Osteoblast (primary cell): ENCODE data around the gene MC1R. TPM values are rescaled to one million over a fixed set of nuclear protein-coding genes. Genes with fewer than 3 reads are reported as not detected.
"Not testable (repeated sequence)": the region's sequence is repeated elsewhere in the genome, so short reads cannot be mapped to it uniquely, and the experiment has no call there.

Experiments
- DNase-seq: peaks from one replicate; pipeline ENCODE4 v3.0.0; 2011; ENCODE audit warnings: low spot score, mixed read lengths; ENCODE audit not compliant: insufficient read length; ENCODE audit errors: missing footprints
- H2AFZ ChIP-seq: 2 replicates; pipeline ENCODE4 v1.6.0; 2011; ENCODE audit warnings: mild to moderate bottlenecking, low read length
- H3K27ac ChIP-seq: 2 replicates; pipeline ENCODE4 v1.5.1; 2011; ENCODE audit warnings: mild to moderate bottlenecking, low read depth, low read length, moderate library complexity
- H3K27me3 ChIP-seq: 2 replicates; pipeline ENCODE4 v1.6.0; 2012; ENCODE audit warnings: mild to moderate bottlenecking, control low read depth, inconsistent platforms, low read length, moderate library complexity; ENCODE audit not compliant: insufficient read depth
- H3K36me3 ChIP-seq: 2 replicates; pipeline ENCODE4 v1.5.1; 2011; ENCODE audit warnings: mild to moderate bottlenecking, low read length, control low read depth, moderate library complexity; ENCODE audit not compliant: insufficient read depth
- H3K4me1 ChIP-seq: 2 replicates; pipeline ENCODE4 v1.5.1; 2011; ENCODE audit warnings: mild to moderate bottlenecking, low read length, control low read depth, moderate library complexity; ENCODE audit not compliant: insufficient read depth
- H3K4me2 ChIP-seq: 2 replicates; pipeline ENCODE4 v1.6.0; 2011; ENCODE audit warnings: mild to moderate bottlenecking, low read length; ENCODE audit not compliant: insufficient read depth
- H3K4me3 ChIP-seq: fragments of 200-600 bp; sonication (generic); 3 replicates; pipeline ENCODE4 v1.5.1; 2012; ENCODE audit warnings: mild to moderate bottlenecking, low read length, inconsistent platforms; ENCODE audit not compliant: insufficient read depth
- H3K79me2 ChIP-seq: 2 replicates; pipeline ENCODE4 v1.6.0; 2012; ENCODE audit warnings: mild to moderate bottlenecking, low read length, control low read depth, inconsistent platforms; ENCODE audit not compliant: insufficient read depth
- H3K9me3 ChIP-seq: 2 replicates; pipeline ENCODE4 v1.5.1; 2011; ENCODE audit warnings: low read depth, low read length, control low read depth
- H4K20me1 ChIP-seq: 2 replicates; pipeline ENCODE4 v1.6.0; 2012; ENCODE audit warnings: mild to moderate bottlenecking, low read length, control low read depth; ENCODE audit not compliant: insufficient read depth
- total RNA-seq: library from RNA; depleted of rRNA; stranded (reverse); fragments of >200 nt; gene quantifications from 2 replicates; pipeline ENCODE4 v1.2.3, GENCODE V29; 2012
- TF ChIP-seq, protein P1 (sequence below): IDR thresholded peaks from 2 replicates; pipeline ENCODE4 v1.5.1; 2011; ENCODE audit warnings: mild to moderate bottlenecking, low read depth, low read length, moderate library complexity; ENCODE audit errors: extremely low read depth

The MC1R gene
- total RNA-seq, 1 donor: 5.1 TPM

DNA sequence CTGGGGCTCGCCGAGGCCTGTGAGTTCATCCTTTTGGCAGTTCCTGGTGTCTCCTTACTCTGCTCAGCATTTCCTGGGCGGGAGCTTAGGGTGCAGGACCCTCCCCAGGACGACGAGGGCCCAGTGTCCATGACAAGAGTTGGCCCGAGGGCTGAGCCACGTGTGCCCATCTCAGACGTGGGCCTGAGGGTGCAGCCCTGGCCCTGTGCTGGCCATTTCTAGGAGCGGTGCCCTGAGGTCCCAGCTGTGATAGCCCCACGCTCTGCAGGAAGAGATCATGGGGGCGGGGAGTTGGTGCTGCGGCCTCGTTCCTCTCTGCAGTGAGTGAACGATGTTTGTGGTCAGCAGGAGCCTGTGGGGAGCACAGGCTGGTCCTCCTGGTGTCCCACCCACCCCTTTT lies 6.0 kb upstream of the MC1R start:
- DNase-seq: peak; percentile 41
- TF ChIP-seq, protein P1, sequence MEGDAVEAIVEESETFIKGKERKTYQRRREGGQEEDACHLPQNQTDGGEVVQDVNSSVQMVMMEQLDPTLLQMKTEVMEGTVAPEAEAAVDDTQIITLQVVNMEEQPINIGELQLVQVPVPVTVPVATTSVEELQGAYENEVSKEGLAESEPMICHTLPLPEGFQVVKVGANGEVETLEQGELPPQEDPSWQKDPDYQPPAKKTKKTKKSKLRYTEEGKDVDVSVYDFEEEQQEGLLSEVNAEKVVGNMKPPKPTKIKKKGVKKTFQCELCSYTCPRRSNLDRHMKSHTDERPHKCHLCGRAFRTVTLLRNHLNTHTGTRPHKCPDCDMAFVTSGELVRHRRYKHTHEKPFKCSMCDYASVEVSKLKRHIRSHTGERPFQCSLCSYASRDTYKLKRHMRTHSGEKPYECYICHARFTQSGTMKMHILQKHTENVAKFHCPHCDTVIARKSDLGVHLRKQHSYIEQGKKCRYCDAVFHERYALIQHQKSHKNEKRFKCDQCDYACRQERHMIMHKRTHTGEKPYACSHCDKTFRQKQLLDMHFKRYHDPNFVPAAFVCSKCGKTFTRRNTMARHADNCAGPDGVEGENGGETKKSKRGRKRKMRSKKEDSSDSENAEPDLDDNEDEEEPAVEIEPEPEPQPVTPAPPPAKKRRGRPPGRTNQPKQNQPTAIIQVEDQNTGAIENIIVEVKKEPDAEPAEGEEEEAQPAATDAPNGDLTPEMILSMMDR: no peak
- H4K20me1 ChIP-seq: peaks cover 8% of the 10 kb centered on the region
- no peak overlapping the region for H3K27ac ChIP-seq
- H3K36me3 ChIP-seq: peaks cover 40% of the 10 kb centered on the region
- H3K79me2 ChIP-seq: no peaks in the 10 kb centered on the region
- no peaks in the 10 kb centered on the region for H3K9me3 ChIP-seq
- H2AFZ ChIP-seq: no peak overlapping the region
- H3K27me3 ChIP-seq: no peaks in the 10 kb centered on the region
- H3K4me2 ChIP-seq: no peak overlapping the region
- no peak overlapping the region for H3K4me3 ChIP-seq
- H3K4me1 ChIP-seq: peaks cover 7% of the 10 kb centered on the region

DNA sequence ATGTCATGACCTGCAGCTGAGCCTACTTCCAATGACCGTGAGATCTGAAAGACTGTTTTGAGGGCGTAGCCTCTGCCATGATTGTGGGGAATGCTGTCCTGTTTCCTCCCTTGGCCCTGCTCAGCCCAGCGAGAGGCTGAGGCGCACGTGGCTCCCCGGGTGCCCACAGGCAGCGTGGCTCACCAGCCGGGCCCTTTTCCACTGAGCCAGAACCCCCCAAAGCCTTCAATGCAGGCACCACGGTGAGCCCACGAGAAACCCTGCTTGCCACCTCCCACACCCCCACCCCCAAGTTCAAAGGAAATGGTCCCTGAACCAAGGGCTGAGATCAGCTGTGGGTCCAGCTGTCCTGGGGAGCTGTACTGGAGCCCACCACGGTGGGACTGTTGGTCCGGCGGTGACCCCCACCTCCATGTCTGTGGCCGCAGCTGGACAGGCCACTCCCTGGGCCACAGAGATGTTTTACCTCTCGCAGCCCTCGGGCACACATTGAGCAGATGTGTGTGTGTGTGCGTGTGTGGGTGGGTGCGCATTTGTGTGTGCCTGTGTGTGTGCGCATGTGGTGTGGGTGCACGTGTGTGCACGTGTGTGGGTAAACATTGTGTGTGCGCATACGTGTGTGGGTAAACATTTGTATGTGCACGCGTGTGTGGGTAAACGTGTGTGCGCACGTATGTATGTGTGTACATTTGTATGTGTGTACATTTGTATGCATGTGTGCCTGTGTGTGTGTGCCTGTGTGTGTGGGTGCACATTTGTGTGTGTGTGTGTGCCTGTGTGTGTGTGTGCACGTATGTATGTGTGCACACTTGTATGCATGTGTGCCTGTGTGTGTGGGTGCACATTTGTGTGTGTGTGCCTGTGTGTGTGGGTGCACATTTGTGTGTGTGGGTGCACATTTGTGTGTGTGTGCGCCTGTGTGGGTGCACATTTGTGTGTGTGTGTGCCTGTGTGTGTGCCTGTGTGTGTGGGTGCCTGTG lies 5.0 kb upstream of the MC1R start:
- Histone ChIP-seq H3K4me3 (no peak overlapping the region), H3K9me3 (no peaks in the 10 kb centered on the region), H3K4me1 (peaks cover 16% of the 10 kb centered on the region), H3K4me2 (no peak overlapping the region), H2AFZ (no peak overlapping the region), H3K36me3 (peaks cover 40% of the 10 kb centered on the region), H3K27me3 (no peaks in the 10 kb centered on the region), H3K79me2 (no peaks in the 10 kb centered on the region), H4K20me1 (peaks cover 8% of the 10 kb centered on the region), H3K27ac (no peak overlapping the region)
- TF ChIP-seq, protein P1: no peak
- DNase-seq: peak; percentile 69

DNA sequence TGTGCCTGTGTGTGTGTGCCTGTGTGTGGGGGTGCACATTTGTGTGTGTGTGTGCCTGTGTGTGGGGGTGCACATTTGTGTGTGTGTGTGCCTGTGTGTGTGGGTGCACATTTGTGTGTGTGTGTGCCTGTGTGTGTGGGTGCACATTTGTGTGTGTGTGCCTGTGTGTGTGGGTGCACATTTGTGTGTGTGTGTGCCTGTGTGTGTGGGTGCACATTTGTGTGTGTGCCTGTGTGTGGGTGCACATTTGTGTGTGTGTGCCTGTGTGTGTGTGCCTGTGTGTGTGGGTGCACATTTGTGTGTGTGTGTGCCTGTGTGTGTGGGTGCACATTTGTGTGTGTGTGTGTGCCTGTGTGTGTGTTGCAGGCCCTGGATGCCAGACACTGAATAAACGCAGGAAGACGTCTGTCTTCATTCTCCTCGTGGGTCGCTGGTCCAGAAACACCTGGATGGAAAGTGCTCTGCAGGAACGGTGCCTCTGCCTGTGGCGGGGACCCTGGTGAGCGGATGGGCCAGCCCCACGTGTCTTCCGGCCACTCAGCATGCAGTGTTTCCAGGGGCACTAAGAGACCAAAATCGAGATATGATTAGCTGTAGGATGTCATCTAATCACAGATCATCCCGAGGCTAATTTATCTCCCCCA lies 3.9 kb upstream of the MC1R start:
- H4K20me1 ChIP-seq, H2AFZ ChIP-seq, H3K27ac ChIP-seq, H3K9me3 ChIP-seq, H3K4me2 ChIP-seq, H3K27me3 ChIP-seq, H3K4me3 ChIP-seq: not testable (repeated sequence)
- peaks cover 10% of the 10 kb centered on the region for H3K79me2 ChIP-seq
- peaks cover 29% of the 10 kb centered on the region for H3K36me3 ChIP-seq
- peaks cover 22% of the 10 kb centered on the region for H3K4me1 ChIP-seq
- DNase-seq: peak; percentile 34

DNA sequence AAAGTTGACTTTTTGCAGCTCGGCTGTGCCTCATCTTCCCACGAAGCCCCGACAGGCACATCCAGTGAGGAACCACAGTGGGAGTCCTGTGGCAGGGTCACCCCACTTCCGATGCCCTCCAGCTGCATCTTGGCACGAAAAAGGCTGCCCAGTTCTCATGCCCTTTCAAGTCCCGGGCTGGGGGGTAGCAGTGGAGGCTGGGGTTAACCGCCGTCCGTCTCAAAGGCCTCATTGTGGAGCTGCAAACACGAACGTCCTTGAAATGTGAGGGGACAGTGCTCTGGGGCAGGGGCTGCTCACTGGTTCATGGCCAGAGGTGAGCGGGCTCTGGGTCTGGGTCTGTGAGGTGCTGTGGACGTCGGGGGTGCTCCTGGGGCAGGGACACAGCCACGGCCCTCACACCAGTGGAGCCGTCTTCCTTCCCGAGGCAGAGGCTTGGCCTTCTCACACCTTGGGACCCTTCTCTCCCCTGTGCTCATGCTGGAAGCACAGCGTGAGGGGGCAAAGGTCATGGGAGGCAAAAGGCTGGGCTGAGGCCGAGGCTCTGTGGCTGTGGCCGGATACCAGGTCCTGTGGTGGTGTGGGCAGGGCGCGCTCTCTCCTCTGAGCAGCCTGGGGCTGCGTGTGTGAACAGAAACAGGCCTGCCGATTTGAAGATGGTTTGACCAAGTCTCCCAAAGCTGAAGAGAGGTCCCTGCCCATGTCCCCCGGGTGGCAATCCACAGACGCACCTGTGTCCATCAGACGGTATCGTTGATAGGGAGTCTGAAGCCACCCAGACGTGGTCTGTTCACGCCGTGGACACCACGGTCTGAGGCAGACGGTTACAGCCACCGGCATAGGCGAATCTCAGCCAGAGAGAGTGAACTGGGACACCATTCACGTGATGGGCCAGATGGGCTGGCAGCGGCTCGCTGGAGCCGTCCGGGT lies 3.1 kb upstream of the MC1R start:
- TF ChIP-seq, protein P1: no peak
- DNase-seq: peak; percentile 70
- Histone ChIP-seq H4K20me1 (peaks cover 6% of the 10 kb centered on the region), H3K27me3 (no peaks in the 10 kb centered on the region), H3K4me1 (peaks cover 27% of the 10 kb centered on the region), H3K79me2 (peaks cover 14% of the 10 kb centered on the region), H3K36me3 (peaks cover 21% of the 10 kb centered on the region), H3K4me3 (no peak overlapping the region), H3K4me2 (no peak overlapping the region), H3K27ac (no peak overlapping the region), H3K9me3 (no peaks in the 10 kb centered on the region), H2AFZ (no peak overlapping the region)
